OCI-M1 (cell line): ENCODE measurements around the gene NAA10.

Experiments used
- DNase-seq: peaks from one replicate; lab custom pipeline; 2025; lab: John Stamatoyannopoulos, UW

The NAA10 gene

DNA sequence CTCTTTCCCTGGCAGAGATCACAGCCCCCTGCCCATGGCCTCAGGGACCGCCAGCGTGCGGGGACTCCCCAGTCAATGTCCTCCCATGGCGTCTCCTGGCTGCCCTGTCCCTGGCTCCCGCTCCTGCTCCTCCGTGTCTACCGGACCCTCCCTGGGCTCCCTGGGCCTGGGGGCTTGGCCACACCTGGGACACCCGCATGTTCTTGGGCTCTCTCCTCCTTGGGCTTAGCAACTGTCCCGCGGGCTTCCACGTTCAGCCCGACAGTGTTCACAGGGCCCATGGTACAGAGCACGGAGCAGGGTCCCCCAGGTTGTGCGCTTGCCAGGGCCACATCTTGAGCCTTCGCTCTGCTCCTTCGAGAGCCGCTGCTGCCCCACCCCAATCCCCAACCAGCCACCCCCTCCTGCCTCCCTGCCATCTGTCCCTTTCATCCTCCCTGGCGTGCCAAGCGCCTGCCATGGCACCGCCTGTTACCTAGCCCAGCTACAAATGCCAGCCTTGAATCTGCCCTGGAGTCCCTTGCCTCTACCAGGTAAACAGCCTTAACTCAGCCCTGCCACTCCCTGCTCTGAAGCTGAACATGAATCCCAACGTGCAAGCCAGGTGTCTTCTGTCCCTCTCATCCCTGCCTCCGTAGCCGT is 26.5 kb downstream of the NAA10 start:
- DNase-seq, result no peak

DNA sequence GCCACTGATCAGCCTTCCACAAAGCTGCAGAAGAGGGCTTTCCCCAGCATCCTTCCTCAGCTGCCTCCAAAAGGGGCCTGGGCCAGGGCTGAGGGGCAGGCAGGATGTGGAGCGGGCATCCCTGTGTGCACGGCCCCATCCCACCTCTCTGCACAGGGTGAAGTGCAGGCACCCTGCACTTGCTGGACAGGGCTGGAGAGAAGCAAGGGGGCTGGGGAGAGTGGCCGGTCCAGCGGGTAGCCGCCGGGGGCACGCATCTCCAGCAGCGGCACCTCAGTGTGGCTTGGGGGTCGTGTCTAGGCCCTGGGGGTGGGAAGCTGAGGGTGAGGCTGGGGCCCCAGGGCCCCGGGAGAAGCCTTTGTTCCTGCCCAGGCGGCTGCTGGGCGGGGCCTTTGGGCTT is 27.4 kb downstream of the NAA10 start:
- no peak for DNase-seq

- DNase-seq, result no peak
Observed at GRCh38 chrX:153906126-153906917, 28.5 kb downstream of the NAA10 start.

GRCh38 chrX:153905481-153906095 is 29.2 kb downstream of the NAA10 start:
- no peak for DNase-seq

GRCh38 chrX:153903991-153904957 is 30.6 kb downstream of the NAA10 start, which contains the start of gene AVPR2:
Gene AVPR2, plus strand, starts transcription at chrX:153904673. Its CDS starts 473 bp downstream, at chrX:153905146.
- peak; percentile 35 for DNase-seq

DNA sequence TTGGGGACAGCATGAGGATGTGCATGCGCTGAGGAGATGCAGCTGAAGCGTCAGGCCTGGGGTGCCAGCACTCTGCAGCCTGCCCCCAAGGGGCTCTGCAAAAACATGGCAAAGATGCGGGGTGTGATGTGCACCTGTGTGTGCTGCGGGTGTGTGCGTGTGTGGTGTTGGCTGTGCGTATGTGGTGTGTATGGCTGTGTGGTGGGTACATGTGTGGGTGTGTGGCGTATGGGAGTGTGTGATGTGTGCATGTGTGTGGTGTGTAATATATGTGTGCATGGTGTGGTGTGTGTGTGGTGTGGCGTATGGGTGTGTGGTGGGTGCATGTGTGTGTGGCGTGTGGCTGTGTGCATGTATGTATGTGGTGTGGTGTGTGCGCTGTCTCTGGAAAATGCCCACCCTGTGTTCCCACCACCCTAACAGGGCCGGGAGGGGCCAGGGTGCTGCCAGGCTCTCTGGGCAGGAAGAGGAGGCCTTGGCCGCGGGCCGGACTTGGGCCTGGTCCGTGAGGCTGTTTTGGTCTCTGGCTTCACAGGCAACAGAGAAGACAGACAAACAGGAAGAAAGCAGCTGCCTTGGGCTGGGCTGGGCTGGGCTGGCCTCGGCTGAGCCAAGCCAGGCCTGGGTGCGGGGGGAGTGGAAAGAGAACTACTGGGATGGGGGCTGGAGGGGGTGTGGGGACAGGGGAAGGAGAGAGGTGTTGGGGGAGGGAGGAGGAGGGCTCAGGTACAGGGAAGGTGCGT is 31.4 kb downstream of the NAA10 start:
- peak; percentile 35 for DNase-seq

DNA sequence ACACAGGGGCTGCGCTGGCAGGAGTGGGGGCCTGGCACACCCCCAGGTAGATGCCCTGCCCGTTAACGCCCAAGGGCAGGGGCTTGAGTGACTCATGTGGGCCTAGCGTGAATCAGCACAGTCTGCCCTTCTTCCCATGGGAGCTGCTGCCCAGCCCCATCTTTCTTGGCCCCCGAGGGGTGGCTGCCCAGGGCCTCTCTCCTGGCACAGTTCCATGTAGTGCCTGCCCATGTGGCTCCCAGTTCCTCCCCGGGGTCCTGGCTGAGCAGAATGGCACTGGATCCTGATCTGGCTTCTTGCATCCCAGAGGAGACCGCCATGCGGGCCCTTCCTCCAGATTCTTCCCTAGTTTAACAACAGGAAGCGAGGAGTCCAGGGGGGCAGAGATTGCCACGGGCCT is 32.5 kb downstream of the NAA10 start:
- peak; percentile 25 for DNase-seq

DNA sequence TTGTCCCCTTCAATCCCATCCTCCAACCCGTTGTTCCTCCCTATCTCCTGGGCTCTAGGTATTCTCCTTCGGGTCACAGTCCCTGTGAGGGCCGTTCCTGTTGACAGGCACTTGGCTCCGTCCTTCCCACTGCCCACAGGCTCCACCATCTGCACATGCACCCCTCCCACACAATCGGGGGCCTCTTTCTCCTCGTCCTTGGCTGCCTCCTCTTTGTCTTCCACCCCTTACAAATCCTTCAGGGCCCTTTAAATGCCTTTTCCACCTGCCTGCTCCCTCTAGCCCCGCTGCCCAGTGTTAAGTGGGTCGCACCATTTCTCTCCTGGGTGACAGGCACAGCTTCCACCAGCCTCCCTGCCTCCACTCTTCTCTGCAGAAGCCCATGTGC is 33.1 kb downstream of the NAA10 start:
- peak; percentile 28 for DNase-seq

DNA sequence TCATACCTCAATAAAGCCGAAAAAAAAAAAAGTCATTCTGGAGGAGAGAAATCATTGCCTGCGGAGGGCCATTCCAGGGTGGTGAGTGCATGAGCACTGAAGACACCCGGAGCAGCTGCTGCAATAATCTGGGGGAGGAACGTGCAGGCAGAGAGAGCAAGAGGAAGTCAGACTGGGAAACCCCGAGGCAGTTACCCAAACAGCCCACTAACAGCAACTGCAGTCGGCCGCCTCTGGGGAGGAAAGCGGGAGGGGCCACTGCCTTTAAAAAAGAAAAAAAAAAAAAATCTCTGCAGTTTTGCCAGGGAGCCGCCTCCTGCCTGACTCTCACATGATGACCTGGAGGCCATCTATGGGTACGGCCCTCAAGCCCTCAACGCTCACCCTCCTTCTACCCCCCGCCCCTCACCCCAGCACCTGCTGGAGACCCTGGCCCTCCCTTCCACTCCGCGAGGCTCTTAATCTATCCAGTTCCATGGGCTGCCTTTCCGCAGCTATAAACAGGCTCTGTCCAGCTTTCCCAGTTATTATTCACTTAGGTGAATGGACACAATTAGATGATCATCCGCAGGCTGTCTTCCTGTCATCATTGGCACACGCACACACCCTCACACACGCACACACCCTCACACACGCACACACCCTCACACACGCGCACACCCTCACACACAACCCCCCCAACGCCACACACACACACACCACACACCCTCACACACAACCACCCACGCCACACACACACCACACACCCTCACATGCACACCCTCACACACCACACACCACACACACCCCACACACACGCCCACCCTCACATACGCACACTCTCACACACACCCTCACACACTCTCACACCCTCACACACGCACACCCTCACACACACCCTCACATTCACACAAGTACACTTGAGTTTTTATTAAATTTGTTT is 33.7 kb downstream of the NAA10 start:
- peak; percentile 95 for DNase-seq

- DNase-seq, result peak; percentile 96
Observed at GRCh38 chrX:153897899-153898298, 36.9 kb downstream of the NAA10 start.

GRCh38 chrX:153889123-153889522 is 45.7 kb downstream of the NAA10 start:
- DNase-seq, result no peak

DNA sequence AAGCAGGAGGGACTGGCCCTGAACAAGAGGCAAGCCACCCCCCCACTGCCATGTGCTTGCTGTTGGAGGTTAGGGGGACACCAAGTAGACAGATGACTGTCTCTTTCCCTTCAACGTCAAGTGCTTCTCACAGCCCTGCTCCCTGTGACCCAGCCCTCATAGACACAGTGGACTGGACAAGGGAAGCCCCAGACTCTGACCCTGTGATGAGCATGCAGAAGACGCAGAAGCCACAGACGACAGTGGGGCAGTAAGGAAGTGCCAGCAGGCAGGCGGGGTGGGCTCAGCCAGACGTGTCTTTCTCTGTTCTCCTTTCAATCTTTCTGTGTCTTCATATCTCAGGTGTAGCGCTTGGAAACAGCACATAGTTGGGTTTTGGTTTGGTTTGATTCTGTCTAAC is 46.5 kb downstream of the NAA10 start:
- no peak for DNase-seq

DNA sequence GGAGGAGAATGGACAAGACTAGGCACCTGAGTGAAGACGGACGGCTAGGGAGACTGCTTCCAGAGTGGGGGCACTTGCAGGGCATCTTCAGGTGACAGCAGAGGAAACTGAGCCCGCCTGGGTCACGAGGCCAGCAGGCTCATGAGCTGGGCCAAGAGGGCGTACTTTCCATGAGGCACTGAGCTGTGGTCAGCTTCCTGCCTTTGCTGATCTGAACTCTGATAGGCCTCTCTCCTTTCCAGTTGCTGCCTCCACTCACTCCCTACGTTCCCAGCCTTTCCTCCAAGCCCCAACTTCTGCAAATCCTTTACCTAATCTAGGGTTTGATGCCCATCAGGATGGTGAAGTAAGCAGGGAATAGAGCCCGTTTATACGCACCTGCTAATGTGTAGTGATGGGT is 47.5 kb downstream of the NAA10 start:
- no peak for DNase-seq

- no peak for DNase-seq
Observed at GRCh38 chrX:153886915-153887314, 47.9 kb downstream of the NAA10 start.

GRCh38 chrX:153885968-153886903 is 48.6 kb downstream of the NAA10 start, which contains the start of gene L1CAM:
Gene L1CAM, minus strand, starts transcription at chrX:153886173. Its CDS starts 10,337 bp downstream, at chrX:153875836.
- no peak for DNase-seq

DNA sequence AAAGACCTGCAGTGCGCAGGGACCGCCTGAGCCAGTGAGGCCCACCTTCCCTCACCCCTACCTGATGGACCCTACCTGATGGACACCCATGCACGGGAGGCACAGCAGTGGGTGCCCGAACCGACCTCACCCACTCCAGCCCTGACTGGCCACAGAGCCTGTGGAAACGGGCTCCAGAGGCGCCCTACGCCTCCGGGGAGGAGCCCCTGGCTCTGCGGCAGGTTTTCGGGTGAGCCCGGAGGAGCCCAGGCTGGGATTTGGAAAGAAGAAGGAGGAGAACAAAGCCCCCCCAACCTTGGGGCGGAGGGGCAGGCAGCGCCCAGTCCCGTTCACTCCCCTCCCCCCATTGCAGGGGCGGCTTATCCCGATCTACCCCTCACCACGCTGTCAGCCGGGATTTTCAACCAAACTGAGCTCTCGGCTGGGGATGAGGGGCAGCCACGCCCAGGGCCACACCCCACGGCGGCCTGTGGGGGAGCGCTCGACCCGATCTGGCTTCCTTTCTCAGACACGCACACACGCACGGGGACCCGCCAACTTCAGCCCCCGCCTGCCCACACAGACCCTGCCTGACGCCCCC is 49.5 kb downstream of the NAA10 start:
- DNase-seq, result no peak

DNA sequence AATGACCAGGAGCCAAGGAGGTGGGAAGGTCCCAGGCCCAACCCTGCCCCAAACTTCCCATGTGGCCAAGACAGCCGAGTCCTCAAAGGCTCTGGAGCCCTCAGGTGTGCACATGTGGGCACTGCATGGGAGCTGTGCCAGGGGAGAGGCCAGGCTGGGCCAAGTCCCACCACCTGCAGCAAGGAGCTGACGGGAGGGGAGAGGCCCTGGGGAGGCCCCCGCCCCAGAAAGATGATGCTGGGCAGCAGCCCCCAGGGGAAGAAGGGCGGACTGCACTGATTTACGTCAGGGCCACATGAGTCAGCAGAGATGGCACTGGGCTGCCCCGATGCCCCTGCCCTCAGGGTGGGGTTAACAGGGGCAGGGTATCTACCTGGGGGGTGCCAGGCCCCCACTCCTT is 50.2 kb downstream of the NAA10 start:
- peak; percentile 26 for DNase-seq

DNA sequence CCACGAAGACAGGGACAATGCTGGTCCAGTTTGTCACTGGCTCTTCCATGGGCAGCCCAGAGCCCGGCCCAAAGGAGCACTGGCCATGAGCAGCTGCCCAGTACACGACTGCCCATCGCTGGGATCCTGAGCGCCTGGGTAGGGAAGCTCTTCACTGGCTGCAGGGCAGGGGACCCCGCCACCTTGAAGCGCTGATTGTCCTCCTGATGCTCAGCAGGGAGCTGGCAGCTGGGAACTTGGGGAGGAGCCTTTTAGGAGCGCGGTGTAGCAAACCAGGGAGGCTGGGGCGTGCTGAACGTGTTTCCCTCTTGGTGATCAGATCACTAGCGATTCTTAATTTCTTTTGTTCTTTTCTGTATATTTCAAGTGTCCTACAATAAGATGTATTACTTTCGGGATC is 50.7 kb downstream of the NAA10 start:
- no peak for DNase-seq
